ENCODE data around the gene TCIRG1.

Gene TCIRG1

GRCh38 chr11:68037411-68038225 is 1.2 kb upstream of the TCIRG1 start:
- DNase-seq: no peak

GRCh38 chr11:68038226-68038717 is 553 bp upstream of the TCIRG1 start:
- DNase-seq: no peak

- DNase-seq: no peak
Observed at GRCh38 chr11:68039526-68040086, 781 bp downstream of the TCIRG1 start.

GRCh38 chr11:68040101-68040956 is 1.5 kb downstream of the TCIRG1 start:
- DNase-seq: peak; percentile 37

- no peak for DNase-seq
Observed at GRCh38 chr11:68040957-68041591, 2.2 kb downstream of the TCIRG1 start.

GRCh38 chr11:68041617-68042218 is 2.9 kb downstream of the TCIRG1 start:
- no peak for DNase-seq

- no peak for DNase-seq
Observed at GRCh38 chr11:68042219-68043028, 3.6 kb downstream of the TCIRG1 start.

GRCh38 chr11:68043029-68043348 is 4.2 kb downstream of the TCIRG1 start:
- no peak for DNase-seq

- DNase-seq: no peak
Observed at GRCh38 chr11:68043349-68044144, 4.7 kb downstream of the TCIRG1 start.

- DNase-seq: no peak
Observed at GRCh38 chr11:68044145-68044813, 5.5 kb downstream of the TCIRG1 start.

- no peak for DNase-seq
Observed at GRCh38 chr11:68044898-68045351, 6.1 kb downstream of the TCIRG1 start.

- DNase-seq: no peak
Observed at GRCh38 chr11:68047437-68048290, 8.8 kb downstream of the TCIRG1 start.

GRCh38 chr11:68048681-68049508 is 10.1 kb downstream of the TCIRG1 start:
- no peak for DNase-seq

- DNase-seq: no peak
Observed at GRCh38 chr11:68049509-68050370, 10.9 kb downstream of the TCIRG1 start.

GRCh38 chr11:68050371-68050841 is 11.6 kb downstream of the TCIRG1 start:
- DNase-seq: no peak

GRCh38 chr11:68051191-68052136 is 12.6 kb downstream of the TCIRG1 start:
- no peak for DNase-seq

Data from activated CD4-positive, alpha-beta T cell treated with anti-CD3 and anti-CD28 coated beads, Interleukin-2, amount 50 U/mL, for 1 hour (primary cell).